GM12878 (cell line): ENCODE measurements around the gene RENBP. TPM values are rescaled to one million over a fixed set of nuclear protein-coding genes. Genes with fewer than 3 reads are reported as not detected.

ENCODE experiments used
- ATF3 ChIP-seq: IDR thresholded peaks from 2 replicates; pipeline ENCODE4 v1.6.1; 2011; ENCODE audit warnings: low read depth, mild to moderate bottlenecking, low read length, moderate library complexity, borderline replicate concordance; ENCODE audit errors: extremely low read depth
- BCLAF1 ChIP-seq: fragments of 450-650 bp; IDR thresholded peaks from 2 replicates; pipeline ENCODE4 v1.6.1; 2017; ENCODE audit warnings: antibody characterized with exemption, mild to moderate bottlenecking, moderate library complexity
- CBX3 ChIP-seq: fragments of 200-600 bp; sonication (generic); IDR thresholded peaks from 2 replicates; pipeline ENCODE4 v1.6.1; 2016; ENCODE audit warnings: low read depth, borderline replicate concordance
- CREM ChIP-seq: IDR thresholded peaks from 2 replicates; pipeline ENCODE4 v1.6.1; 2014; ENCODE audit warnings: antibody characterized with exemption, low read depth
- EED ChIP-seq: sonication (generic); IDR thresholded peaks from 2 replicates; pipeline ENCODE4 v1.6.1; 2016; ENCODE audit warnings: antibody characterized with exemption, low read depth
- ETV6 ChIP-seq, 2 experiments: fragments of 450-650 bp in 1 of 2; IDR thresholded peaks in 1 of 2; conservative IDR thresholded peaks in 1 of 2; 2 replicates each; pipeline ENCODE4 v1.6.1; 2014; ENCODE audit warnings: antibody characterized with exemption in 1 of 2, borderline replicate concordance in 1 of 2, low read depth in 1 of 2, mild to moderate bottlenecking in 1 of 2, moderate library complexity in 1 of 2
- FOS ChIP-seq: IDR thresholded peaks from 3 replicates; pipeline ENCODE4 v1.6.1; 2011; ENCODE audit warnings: borderline replicate concordance; ENCODE audit not compliant: insufficient read length; ENCODE audit errors: extremely low read depth
- FOXK2 ChIP-seq: fragments of 450-650 bp; IDR thresholded peaks from 2 replicates; pipeline ENCODE4 v1.6.1; 2017; ENCODE audit warnings: mild to moderate bottlenecking, moderate library complexity
- GABPA ChIP-seq: IDR thresholded peaks from 2 replicates; pipeline ENCODE4 v1.6.1; 2014; ENCODE audit warnings: antibody characterized with exemption, low read depth, mild to moderate bottlenecking, inconsistent platforms
- HCFC1 ChIP-seq: fragments of 150-350 bp; IDR thresholded peaks from 2 replicates; pipeline ENCODE4 v1.6.1; 2014; ENCODE audit warnings: low read length
- MEF2A ChIP-seq: IDR thresholded peaks from 2 replicates; pipeline ENCODE4 v1.6.1; 2011; ENCODE audit warnings: low read depth, mild to moderate bottlenecking, low read length, moderate library complexity; ENCODE audit not compliant: insufficient read depth
- MTA2 ChIP-seq: fragments of 450-650 bp; IDR thresholded peaks from 2 replicates; pipeline ENCODE4 v1.6.1; 2016; ENCODE audit warnings: low read depth, mild to moderate bottlenecking, moderate library complexity
- MYB ChIP-seq: fragments of 150-350 bp; IDR thresholded peaks from 2 replicates; pipeline ENCODE4 v1.6.1; 2014; ENCODE audit warnings: mild to moderate bottlenecking, low read depth, low read length, borderline replicate concordance
- MYC ChIP-seq: IDR thresholded peaks from 2 replicates; pipeline ENCODE4 v1.6.1; 2011; ENCODE audit warnings: mild to moderate bottlenecking, low read length, moderate library complexity, inconsistent platforms; ENCODE audit not compliant: insufficient read depth, insufficient replicate concordance, insufficient read length, severe bottlenecking
- NFYB ChIP-seq: IDR thresholded peaks from 2 replicates; pipeline ENCODE4 v1.6.1; 2011; ENCODE audit warnings: low read depth, mild to moderate bottlenecking, low read length, improper control_type of control experiment, moderate library complexity; ENCODE audit not compliant: insufficient read depth
- PAX8 ChIP-seq: fragments of 450-650 bp; IDR thresholded peaks from 2 replicates; pipeline ENCODE4 v1.6.1; 2017; ENCODE audit warnings: mild to moderate bottlenecking, moderate library complexity
- PML ChIP-seq: IDR thresholded peaks from 2 replicates; pipeline ENCODE4 v1.6.1; 2012; ENCODE audit warnings: low read length, inconsistent platforms
- RB1 ChIP-seq: fragments of 450-650 bp; formaldehyde crosslinking; IDR thresholded peaks from 2 replicates; pipeline ENCODE4 v1.6.1; 2017; ENCODE audit warnings: mild to moderate bottlenecking, borderline replicate concordance
- SMAD5 ChIP-seq: IDR thresholded peaks from 2 replicates; pipeline ENCODE4 v1.6.1; 2016; ENCODE audit warnings: antibody characterized with exemption, low read depth
- SPI1 ChIP-seq: IDR thresholded peaks from 2 replicates; pipeline ENCODE4 v1.6.1; 2011; ENCODE audit warnings: low read depth, mild to moderate bottlenecking, low read length, moderate library complexity, borderline replicate concordance; ENCODE audit not compliant: insufficient read depth
- ZBTB33 ChIP-seq: fragments of 450-650 bp; IDR thresholded peaks from 2 replicates; pipeline ENCODE4 v1.6.1; 2017; ENCODE audit warnings: mild to moderate bottlenecking
- ZNF384 ChIP-seq: IDR thresholded peaks from 2 replicates; pipeline ENCODE4 v1.6.1; 2012; ENCODE audit warnings: low read depth, mild to moderate bottlenecking, low read length, improper control_type of control experiment, borderline replicate concordance
- polyA plus RNA-seq, 11 experiments: library from polyadenylated mRNA; depleted of rRNA in 4 of 11; unstranded in 6 of 11; stranded (reverse) in 5 of 11; fragments of >200 nt; fragmentation: Nextera tagmentation in 4 of 11; fragmentation: Illumina TruSeq in 1 of 11; extraction: Ambion mirVana in 4 of 11; extraction: Trizol in 1 of 11; gene quantifications; 1 replicate in 1 of 11; 2 replicates in 10 of 11; pipeline versions ENCODE4 v1.2.1 to v1.2.3, GENCODE V29; 2011 to 2016; ENCODE audit warnings: inconsistent platforms in 2 of 11, missing spikeins in 2 of 11, low read depth in 1 of 11
- total RNA-seq, 4 experiments: library from RNA; depleted of rRNA in 3 of 4; stranded (reverse); fragments of >200 nt in 3 of 4; fragmentation: Illumina TruSeq in 1 of 4; extraction: Trizol in 1 of 4; gene quantifications; 2 replicates each; pipeline versions ENCODE4 v1.2.1 to v1.2.3, GENCODE V29; 2013 to 2021
- TF ChIP-seq, protein P1 (sequence below): fragments of 450-650 bp; conservative IDR thresholded peaks from 2 replicates; pipeline ENCODE4 v1.6.1; 2017; ENCODE audit warnings: mild to moderate bottlenecking, moderate library complexity

The RENBP gene
- total and polyA plus RNA-seq, 10 of the 15 experiments (the other 5 are each of a cell fraction or from before 2014, with no cell fraction given): 0.36 to 4.9 (median 1.8) TPM; not detected in 3

GRCh38 chrX:153971450-153972367, 27.3 kb upstream of the RENBP start, which contains the start of gene HCFC1 (continued):
- no peak for TF ChIP-seq ZBTB33
- TF ChIP-seq MTA2: no peak
- peak; percentile 45; the same call in 1 of the 2 replicates for TF ChIP-seq SPI1
- TF ChIP-seq ETV6 (conservative IDR thresholded peaks at IDR 0.05 in 1 of 2, IDR thresholded peaks at IDR 0.05 in 1 of 2; ENCODE audit: borderline replicate concordance in 1 of 2, low read depth in 1 of 2): no peak
- TF ChIP-seq FOXK2: no peak
- no peak for TF ChIP-seq MYC
- TF ChIP-seq PML: no peak
- no peak for TF ChIP-seq NFYB
- no peak for TF ChIP-seq FOS
- TF ChIP-seq ATF3: no peak
- TF ChIP-seq, protein P1, sequence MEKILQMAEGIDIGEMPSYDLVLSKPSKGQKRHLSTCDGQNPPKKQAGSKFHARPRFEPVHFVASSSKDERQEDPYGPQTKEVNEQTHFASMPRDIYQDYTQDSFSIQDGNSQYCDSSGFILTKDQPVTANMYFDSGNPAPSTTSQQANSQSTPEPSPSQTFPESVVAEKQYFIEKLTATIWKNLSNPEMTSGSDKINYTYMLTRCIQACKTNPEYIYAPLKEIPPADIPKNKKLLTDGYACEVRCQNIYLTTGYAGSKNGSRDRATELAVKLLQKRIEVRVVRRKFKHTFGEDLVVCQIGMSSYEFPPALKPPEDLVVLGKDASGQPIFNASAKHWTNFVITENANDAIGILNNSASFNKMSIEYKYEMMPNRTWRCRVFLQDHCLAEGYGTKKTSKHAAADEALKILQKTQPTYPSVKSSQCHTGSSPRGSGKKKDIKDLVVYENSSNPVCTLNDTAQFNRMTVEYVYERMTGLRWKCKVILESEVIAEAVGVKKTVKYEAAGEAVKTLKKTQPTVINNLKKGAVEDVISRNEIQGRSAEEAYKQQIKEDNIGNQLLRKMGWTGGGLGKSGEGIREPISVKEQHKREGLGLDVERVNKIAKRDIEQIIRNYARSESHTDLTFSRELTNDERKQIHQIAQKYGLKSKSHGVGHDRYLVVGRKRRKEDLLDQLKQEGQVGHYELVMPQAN: peak; percentile 57; the same call in 1 of the 2 replicates
- no peak for TF ChIP-seq CBX3
- no peak for TF ChIP-seq BCLAF1
- peak; percentile 74 for TF ChIP-seq CREM
- TF ChIP-seq ZNF384: no peak
- no peak for TF ChIP-seq GABPA
- peak; percentile 56 for TF ChIP-seq HCFC1
- peak; percentile 36; the same call in 1 of the 2 replicates for TF ChIP-seq RB1
- no peak for TF ChIP-seq MEF2A
- TF ChIP-seq EED: no peak
- TF ChIP-seq MYB: no peak
- TF ChIP-seq SMAD5: no peak
- TF ChIP-seq PAX8: no peak
